ENCODE measurements around the gene PUSL1.
A peak's percentile ranks its signal among the peaks of the same experiment; 100 is the strongest.

Gene PUSL1

DNA sequence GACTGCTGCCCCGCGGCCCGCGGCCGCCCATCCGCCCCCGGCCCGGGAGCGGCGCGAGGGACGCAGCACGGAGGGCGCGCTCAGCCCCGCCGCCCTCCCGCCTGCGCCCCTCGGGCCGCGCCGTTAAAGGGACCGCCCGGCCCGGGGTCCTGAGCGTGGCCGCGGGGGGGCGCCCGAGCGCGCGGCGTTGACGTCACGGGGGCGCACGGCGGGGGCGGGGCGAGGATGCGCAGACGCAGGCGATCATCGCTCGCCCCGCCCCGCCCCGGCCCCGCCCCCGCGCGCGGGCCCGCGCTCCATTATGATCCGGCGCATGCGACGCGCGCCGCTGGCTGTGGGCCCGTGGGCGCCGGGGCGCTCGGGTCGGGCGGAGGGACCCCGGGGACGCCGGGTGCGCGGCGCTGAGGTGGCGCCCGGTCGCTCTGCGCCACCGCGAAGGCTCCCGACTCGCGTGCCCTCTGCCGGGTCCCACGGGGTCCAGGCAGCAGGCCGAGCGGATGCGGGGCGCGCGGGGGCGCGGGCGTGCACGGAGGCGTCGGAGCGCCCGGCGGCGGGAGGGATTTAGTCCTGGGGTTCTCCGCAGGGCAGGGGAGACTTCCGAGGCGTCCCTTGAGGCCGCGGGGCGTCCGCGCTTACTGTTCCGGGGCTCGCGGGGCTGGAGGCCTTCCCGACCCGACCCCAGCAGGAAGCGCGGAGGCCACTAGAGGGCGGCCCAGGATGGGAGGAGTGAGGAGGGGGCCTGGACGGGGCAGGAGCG, 41.0 kb downstream of the PUSL1 start, which contains the start of gene DVL1:
TSS of gene DVL1 (minus strand) at position 163 of the 757 bp plus-strand sequence. CDS start 353 bp downstream, outside the sequence.
- DNase-seq (ENCODE audit: insufficient read length, low spot score) (peak; percentile 99), FAIRE-seq (no peak)

GRCh38 chr1:1351511-1352427, 43.4 kb downstream of the PUSL1 start:
- no peak for DNase-seq (ENCODE audit: insufficient read length, low spot score)
- FAIRE-seq = no peak

- DNase-seq (ENCODE audit: insufficient read length, low spot score) (no peak), FAIRE-seq (no peak)
Observed at GRCh38 chr1:1352786-1353388, 44.5 kb downstream of the PUSL1 start.

- DNase-seq (ENCODE audit: insufficient read length, low spot score) (no peak), FAIRE-seq (no peak)
Observed at GRCh38 chr1:1353389-1354151, 45.2 kb downstream of the PUSL1 start.

DNA sequence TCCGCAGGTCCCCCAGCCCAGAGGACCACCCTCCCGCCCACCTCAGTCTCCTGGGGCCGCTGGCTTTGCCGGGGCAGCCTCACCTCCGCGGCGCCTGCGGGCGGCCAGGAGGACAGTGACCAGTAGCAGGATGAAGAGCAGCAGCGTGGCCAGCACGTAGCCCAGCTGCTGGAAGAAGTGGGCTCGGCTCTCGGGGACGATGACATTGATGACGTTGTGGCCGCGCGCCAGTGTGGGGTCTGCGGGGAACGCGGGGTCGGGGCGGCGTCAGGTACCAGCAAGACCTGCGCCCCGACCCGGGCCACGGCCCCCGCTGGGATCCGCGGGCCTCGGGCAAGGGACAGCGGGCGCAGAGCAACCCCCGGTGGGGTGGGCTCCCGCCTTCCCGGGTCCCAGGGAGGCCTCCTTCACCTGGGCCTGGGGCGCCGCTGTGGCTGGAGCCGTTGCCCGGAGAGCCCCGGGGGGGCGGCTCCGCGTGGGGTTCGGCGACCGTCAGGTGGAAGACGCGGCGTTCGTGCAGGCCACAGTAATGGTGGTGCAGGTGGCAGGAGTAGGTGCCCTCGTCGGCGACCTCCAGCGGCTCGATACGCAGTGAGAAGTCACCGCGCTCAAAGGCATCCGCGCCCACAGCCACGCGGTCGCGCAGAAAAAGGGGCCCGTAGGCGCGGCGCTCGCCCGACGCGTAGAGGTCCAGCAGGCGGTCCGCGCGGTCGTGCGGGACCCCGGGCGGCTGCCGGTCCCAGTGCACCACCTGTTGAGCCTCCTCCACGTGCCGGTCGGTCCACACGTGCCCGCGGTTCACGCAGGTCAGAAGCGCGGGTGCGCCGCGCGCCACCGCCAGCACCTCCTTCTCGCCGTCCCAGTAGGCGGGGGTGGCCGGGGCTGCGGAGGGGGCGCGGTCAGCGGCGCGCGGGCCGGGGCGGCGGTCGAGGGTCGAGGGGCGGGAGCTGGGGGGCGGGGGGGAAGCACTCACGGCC, 46.2 kb downstream of the PUSL1 start:
- DNase-seq (ENCODE audit: insufficient read length, low spot score) = no peak

GRCh38 chr1:1355416-1355815, 47.0 kb downstream of the PUSL1 start:
- FAIRE-seq (no peak), DNase-seq (ENCODE audit: insufficient read length, low spot score) (no peak)

More for the DNA sequence above, 46.2 kb downstream of the PUSL1 start:
- FAIRE-seq = no peak

GRCh38 chr1:1356166-1356795, 47.9 kb downstream of the PUSL1 start:
- FAIRE-seq (no peak), DNase-seq (ENCODE audit: insufficient read length, low spot score) (no peak)

DNA sequence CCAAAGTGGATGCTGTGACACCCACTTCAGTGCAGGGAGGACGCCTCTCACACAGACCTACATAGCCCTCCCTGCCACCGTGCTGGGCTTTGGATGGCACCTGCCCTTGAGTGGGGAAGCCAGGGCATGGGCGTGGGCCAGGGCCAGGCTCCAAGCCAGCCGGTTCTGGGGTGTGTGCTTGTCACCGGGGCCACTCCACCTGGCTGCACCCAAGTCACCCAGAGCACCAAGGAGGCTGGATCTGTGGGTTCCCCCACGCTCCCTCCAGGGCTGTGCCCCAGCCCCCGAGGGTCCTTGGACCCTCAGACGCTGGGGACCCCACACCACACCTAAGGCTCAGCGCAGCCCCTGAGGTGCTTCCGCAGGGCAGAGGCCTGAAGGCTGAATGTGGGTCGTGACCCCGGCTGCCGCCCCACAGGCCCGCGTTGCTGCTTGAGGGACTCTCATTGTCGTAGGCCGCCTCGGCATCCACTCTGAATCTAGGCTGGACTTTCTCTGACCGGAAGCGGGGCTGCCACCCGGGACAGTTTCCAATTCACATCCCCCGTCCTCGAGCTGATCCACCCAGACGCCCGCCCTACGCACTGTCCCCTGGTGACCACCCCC, 48.5 kb downstream of the PUSL1 start:
- no peak for DNase-seq (ENCODE audit: insufficient read length, low spot score)
- no peak for FAIRE-seq

- no peak for DNase-seq (ENCODE audit: insufficient read length, low spot score)
- FAIRE-seq = no peak
Observed at GRCh38 chr1:1357871-1358432, 49.6 kb downstream of the PUSL1 start.

GRCh38 chr1:1358433-1359271, 50.3 kb downstream of the PUSL1 start, which contains the start of gene MXRA8:
Gene MXRA8 (minus strand): TSS chr1:1358555. CDS start chr1:1358504, 51 bp downstream.
- no peak for DNase-seq (ENCODE audit: insufficient read length, low spot score)
- FAIRE-seq = no peak

- no peak for DNase-seq (ENCODE audit: insufficient read length, low spot score)
- no peak for FAIRE-seq
Observed at GRCh38 chr1:1359308-1359663, 50.9 kb downstream of the PUSL1 start.

DNA sequence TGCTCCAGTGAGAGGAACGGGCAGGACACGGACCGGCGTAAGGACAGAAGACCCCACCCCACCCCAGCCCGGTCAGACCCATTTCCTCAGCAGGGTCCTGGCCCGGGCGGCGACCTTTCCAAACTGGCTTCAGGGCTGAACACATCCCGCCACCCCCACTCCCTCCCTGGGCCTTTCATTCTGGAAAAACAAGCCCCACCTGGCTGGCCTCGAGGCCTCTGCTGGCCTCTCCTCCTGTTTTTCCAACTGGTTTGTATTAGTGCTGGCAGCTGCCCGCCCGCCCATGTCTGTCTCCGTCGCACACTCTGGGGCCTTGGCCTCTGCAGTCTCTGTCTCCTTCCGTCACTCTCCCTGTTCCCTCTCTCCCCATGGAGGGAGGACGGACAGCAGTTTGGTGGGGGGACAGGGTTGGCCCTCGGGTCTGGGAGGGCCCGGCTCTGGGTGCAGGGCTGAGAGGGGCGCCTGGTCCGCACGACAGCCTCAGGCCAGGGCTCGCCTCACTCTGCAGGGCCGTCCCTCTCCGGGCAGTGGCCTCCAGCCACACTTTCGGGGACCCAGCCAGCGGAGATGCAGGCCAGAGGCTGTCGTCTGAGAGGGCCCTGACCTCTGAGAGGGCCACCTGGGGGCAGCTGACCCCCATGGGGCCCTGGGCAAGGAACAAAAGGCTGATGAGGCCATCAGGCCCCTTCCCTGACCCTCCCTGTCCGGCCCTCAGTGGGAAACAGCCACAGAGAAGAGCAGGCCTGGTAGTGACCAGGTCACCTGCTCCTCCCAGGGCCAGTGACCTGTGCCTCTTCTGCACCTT, 51.5 kb downstream of the PUSL1 start:
- no peak for DNase-seq (ENCODE audit: insufficient read length, low spot score)
- FAIRE-seq = no peak

DNA sequence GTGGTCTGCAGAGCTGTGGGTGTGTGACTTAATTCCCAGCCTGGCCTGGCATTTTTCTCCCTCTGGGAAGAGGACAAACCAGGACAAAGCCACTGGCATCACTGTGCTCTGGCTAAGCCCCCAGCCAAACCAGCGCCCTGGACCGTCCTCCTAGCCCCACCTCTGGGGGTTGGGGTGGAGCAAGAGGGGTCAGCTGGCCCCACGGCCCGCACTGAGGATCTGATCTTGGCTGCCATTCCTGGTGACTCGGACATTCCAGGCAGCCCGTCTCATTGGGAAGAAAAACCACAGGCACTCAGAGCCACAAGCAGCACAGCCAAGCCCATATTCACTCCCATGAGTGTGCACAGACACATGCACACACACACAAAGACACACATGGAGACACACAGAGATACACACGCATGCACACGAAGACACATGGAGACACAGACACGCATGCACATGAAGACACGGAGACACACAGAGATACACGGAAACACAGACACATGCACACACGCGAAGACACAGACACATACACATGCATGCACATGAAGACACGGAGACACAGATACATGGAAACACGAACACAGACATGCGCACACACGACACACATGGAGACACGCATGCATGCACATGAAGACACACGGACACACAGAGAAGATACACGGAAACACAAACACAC, 52.2 kb downstream of the PUSL1 start:
- FAIRE-seq = no peak
- DNase-seq (ENCODE audit: insufficient read length, low spot score) = no peak
